DMS153 (cell line): Measurements from ENCODE around the gene ADAMTSL1.

Experiments
- DNase-seq: peaks from one replicate; lab custom pipeline; 2025; lab: John Stamatoyannopoulos, UW

The ADAMTSL1 gene

GRCh38 chr9:18811171-18811570 lies 337.2 kb downstream of the ADAMTSL1 start:
- no peak for DNase-seq

GRCh38 chr9:18819418-18819817 lies 345.5 kb downstream of the ADAMTSL1 start:
- DNase-seq = no peak

GRCh38 chr9:18820566-18821095 lies 346.7 kb downstream of the ADAMTSL1 start:
- no peak for DNase-seq

- peak; percentile 71 for DNase-seq
Observed at GRCh38 chr9:18821788-18822187, 347.8 kb downstream of the ADAMTSL1 start.

- DNase-seq = no peak
Observed at GRCh38 chr9:18822850-18823249, 348.9 kb downstream of the ADAMTSL1 start.

GRCh38 chr9:18824095-18824666 lies 350.2 kb downstream of the ADAMTSL1 start:
- DNase-seq = no peak

- DNase-seq = no peak
Observed at GRCh38 chr9:18825656-18826170, 351.8 kb downstream of the ADAMTSL1 start.

- DNase-seq = peak; percentile 72
Observed at GRCh38 chr9:18826248-18826647, 352.3 kb downstream of the ADAMTSL1 start.

GRCh38 chr9:18829066-18829465 lies 355.1 kb downstream of the ADAMTSL1 start:
- no peak for DNase-seq

GRCh38 chr9:18829873-18830272 lies 355.9 kb downstream of the ADAMTSL1 start:
- peak; percentile 52 for DNase-seq

GRCh38 chr9:18834740-18835361 lies 360.9 kb downstream of the ADAMTSL1 start:
- no peak for DNase-seq

- DNase-seq = no peak
Observed at GRCh38 chr9:18837402-18837801, 363.4 kb downstream of the ADAMTSL1 start.

GRCh38 chr9:18847576-18848275 lies 373.8 kb downstream of the ADAMTSL1 start:
- DNase-seq = no peak

- no peak for DNase-seq
Observed at GRCh38 chr9:18848657-18849056, 374.7 kb downstream of the ADAMTSL1 start.

- DNase-seq = no peak
Observed at GRCh38 chr9:18849270-18849669, 375.3 kb downstream of the ADAMTSL1 start.

GRCh38 chr9:18849890-18850677 lies 376.1 kb downstream of the ADAMTSL1 start:
- DNase-seq = no peak

GRCh38 chr9:18851069-18851795 lies 377.3 kb downstream of the ADAMTSL1 start:
- no peak for DNase-seq

GRCh38 chr9:18855656-18856055 lies 381.7 kb downstream of the ADAMTSL1 start:
- DNase-seq = no peak

- no peak for DNase-seq
Observed at GRCh38 chr9:18857334-18857733, 383.4 kb downstream of the ADAMTSL1 start.

GRCh38 chr9:18857769-18858168 lies 383.8 kb downstream of the ADAMTSL1 start:
- no peak for DNase-seq
